NCI-H2107 (cell line): Measurements from ENCODE around the gene PEPD.

Experiments
- DNase-seq: peaks from one replicate; lab custom pipeline; 2025; lab: John Stamatoyannopoulos, UW

The PEPD gene

DNA sequence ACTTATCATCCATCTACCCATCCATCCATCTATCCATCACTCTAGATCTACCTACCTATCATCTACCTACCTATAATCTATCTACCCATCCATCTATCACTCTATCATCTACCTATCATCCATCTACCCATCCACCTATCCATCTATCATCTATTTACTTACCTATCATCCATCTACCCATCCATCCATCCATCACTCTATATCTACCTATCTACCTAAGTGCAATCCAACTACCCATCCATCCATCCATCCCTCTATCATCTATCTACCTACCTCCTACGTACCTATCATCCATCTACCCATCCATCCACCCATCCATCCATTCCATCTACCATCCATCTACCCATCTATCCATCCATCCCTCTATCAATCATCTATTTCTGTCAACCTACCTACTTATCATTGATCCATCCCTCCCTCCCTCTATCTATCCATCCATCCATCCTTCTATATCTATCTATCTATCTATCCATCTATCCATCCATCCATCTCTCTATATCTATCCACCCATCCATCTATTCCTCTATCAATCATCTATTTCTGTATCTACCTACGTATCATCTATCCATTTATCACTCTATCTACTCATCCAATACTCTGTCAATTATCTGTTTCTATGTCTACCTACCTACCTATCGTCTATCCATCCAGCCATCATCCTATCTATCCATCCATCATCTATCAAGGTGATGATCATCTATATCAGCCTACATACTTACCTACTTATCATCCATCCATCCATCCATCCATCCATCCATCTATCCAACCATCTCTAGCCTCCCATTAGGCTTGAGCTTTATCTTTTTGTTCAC, 99.0 kb downstream of the PEPD start:
- no peak for DNase-seq

DNA sequence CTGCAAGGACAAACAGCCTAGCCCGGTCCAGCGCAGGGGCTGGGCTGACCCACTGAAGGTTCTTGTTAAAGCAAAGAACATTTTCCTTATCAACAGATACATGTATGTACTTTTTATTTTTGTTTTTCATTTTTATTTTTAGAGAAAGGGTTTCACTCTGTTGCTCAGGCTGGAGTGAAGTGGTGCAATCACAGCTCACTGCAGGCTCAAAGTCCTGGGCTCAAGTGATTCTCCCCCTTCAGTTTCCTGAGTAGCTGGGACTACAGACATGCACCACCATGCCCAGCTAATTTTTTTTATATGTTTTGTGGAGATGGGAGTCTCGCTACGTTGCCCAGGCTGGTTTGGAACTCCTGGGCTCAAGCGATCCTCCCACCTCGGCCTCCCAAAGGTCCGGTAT, 100.2 kb downstream of the PEPD start:
- DNase-seq: no peak

DNA sequence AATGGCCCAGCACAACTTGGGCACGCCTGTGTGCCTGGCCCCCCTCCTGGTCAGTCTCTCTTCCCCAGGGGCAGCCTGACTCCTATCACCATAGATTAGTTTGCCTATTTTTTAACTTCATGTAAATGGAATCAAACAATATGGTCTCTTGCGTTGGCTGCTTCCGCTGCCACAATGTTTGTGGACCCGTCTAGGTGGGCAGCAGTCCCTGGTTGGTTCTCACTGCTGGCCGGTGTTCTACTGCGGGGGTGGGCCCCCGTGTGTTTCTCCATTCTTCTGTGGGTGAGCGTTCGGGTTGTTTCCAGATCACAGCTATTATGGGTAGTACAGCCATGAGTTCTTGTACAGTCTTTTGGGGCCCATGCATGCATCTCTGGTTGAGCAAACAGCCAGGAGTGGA, 100.8 kb downstream of the PEPD start:
- DNase-seq: no peak

DNA sequence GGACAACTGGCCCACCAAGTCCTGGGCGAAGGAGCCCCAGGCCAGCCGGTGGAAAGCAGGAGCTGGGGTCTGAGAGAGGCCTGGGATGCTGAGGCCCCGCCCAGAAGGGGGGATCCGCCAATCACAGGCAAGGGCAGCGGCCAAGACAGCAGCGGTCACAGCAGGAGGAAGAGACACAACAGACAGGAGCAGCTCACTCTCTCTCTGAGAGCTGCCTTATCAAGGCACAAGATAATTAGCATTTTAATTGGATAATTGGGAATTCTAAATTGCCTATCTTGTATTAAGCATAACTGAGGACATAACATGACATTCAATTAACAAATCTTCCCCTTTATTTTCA, 101.8 kb downstream of the PEPD start:
- DNase-seq: no peak

DNA sequence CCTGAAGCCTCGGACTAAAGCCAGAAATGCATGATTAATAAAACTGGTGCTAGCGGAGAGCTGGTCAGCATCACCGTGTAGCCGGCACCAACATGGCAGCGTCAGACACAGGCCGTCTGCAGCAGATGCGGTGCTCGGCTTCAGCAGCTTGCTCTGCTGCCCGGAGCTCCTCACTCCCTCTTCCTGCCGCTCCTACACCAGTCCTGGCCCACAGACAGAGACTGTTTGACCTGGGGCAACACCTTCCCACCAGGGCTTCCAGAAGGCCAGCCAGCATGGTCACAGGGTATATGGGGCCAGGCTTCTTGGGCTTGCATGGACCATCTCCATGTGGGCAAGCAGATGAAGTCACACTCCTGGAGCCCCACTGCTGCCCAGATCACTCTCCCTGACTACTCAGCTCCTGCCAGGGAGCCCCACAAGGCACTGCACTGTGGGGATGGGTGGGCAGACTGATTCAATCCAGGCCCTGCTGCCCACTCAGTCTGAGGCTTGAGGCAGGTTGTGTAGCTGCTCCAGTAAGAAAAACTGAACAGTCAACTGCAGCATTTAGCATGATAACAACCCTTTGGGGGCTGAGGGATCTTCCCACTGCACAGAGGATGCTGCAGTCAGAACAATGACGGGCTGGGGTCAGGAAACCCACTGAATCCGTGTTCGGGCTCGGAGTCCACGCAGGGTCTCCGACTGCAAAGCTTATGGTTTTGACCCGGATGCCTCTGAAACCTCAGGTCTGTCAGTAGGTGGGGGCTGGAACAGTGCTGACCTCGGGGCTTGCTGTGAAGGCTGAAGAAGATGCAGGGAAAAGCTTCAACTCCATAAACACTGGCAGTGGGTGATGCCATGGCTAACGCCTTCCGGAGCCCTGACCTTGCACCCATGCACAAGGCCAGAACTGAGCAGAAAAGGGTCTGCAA, 102.5 kb downstream of the PEPD start:
- DNase-seq: no peak

DNA sequence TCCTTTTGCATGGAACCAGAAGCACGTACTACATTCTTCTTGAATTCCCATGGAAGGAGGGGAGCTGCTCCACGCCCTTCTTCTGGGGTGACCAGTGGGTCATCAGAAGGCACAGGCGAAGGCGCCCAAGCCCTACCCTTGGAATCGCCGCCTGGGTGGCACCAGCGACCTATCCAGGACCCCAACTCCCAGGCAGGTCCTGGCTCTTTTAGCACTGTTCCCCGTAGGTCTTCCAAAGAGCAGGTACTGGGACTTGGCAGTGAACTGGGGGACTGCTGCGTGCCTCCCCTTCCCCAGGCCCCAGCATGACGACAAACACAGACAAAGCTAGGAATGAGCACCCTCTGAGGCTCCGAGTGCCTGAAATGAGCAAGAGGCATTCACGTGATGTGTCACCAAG, 103.1 kb downstream of the PEPD start:
- no peak for DNase-seq

DNA sequence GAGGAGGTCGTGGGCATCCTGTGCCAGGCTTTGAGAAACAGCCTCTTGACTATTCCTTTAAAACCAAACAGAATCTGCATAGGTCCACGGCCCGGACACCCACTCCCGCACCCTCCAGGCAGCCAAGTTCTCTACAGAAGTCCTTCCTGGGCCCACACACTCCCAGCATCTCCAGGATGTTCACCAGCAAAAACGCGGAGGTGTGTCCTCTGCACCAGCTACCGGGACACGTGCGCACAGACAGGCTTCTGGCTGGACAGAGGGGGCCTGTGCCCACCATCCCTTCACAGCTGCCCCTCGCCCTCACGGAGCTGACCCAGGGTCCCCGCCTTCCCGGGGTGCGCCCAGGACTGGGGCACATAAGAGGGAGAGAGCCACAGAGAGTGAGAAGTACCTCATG, 103.8 kb downstream of the PEPD start:
- no peak for DNase-seq

DNA sequence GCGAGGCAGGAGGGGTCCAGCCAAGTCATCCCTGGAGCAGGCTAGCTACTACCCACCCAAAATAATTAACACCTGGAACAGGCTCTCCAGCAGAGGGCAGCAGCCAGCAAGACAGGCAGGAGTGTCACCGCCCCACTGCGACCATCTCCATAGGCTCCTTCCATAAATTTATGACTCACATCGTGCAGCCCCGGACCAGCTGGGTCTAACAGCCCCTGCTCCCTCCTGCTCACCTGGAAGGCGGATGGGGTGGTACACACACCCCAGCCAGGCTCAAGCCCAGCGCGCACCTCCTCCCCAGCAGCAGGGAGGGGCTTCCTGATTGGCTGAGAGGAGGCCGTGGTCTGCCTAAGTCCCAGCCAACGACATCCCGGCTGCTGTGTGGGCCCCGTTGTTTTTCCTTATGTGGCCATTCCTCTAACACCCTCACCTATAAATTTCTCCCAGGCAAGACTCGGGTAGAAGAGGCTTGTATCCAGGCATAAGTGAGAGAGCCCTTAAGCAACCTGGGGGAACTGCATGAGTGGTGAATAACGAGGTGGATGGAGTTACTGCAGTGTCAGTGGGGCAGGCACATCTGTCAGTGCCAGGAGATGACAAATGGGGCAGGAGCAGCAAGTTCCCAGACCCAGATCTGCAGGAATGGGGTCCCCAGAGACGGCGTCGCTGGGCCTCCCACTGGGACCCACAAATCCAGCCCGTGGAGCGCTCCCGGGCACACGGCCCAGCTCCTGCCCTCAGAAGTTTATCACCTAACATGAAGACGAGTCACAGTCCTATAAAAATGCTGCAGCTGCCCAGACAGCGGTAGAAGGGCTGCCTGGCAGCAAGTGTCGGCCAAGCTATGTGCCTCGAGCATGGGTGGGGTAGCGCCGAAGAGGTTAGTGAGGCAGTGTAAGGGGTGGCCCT, 105.0 kb downstream of the PEPD start:
- peak; percentile 46 for DNase-seq

DNA sequence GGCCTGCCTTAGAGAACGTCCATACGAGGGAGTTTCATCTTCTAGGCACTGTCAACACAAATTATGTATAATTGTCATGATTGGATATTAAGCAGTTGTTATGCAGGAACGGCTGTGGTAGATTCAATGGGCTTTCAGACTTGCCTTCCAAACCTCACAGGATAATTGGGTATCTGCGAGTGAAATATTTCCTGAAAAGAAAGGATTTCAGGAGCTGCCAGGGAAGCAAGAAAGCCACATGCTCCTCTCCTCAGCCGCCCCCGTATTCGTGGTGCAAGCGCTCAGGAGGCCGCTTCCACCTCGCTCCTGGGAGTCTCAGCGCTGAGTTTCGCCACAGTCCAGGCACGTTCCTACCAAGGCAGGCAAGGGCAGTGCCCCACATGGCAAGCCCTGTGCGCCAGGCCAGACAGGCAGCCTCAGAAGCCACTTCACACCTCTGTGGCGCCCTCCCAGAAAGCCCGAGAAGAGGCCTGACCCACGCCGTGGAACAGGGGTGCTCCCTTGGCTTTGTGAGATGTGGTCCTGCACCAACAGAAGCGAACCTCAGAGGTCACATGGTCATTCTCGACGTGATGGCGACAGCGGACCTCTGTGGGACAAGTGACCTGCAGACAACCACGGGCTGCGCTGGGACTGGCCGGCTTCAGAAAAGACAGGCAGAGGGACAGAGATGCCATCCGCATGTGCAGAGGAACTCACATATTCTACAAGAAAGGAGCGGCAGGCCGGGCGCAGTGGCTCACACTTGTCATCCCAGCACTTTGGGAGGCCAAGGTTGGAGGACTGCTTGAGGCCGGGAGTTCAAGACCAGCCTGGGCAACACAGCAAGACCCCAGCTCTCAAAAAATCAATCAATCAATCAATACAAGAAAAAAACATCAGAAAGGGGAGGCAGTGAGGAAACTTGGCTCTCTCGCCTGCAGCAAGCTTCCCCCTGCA, 106.7 kb downstream of the PEPD start:
- no peak for DNase-seq

DNA sequence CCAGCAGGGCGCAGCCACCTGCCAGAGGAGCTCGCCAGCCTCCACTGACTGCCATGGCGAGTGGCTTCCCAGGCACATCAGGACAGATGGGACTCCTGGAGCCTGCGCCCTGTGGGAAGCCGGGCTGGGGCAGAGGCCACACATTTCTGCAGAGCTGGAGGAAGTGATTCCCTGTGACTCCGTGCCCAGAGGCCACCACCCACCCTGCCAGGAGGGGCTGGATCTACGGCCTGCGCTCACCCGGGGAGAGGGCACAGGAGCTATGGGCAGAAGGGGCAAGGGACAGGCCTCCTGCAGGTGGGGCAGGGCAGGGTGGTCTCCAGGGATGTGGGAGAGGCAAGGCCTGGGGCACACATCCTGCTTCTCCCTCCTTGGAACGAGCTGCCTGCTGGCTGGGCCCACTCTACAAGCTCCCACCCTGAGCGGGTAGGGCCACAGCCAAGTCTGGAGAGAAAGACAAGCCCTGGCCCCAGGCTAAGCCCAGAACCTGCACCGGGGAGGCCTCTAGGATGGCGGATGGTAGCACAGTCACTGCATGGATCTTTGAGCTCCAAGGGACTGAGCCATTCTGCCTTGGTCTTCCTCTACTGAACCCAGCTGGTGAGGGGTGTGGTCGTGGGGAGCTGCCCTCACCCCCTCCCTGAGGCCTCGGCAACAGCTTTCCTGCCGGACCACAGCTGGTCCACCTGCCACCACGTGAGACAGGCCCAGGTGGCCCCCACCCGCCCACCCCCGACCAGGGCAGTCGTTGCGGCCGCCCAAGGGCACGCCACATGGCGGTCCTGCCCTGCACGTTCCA, 107.5 kb downstream of the PEPD start:
- DNase-seq: no peak

DNA sequence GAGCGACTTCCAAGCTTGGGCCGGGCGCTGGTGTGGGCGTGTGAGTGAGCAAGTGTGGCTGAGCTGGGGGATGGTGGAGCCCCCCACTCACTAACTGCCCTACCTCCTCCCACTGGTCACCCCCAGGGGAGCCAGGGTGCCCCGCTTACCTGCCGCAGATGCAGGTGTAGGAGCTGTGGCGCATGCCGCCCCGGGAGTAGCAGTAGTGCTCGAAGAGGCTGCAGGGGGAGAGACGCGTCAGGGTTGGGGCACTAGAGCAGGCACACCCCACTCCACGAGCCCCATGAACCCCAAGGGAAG, 108.2 kb downstream of the PEPD start:
- DNase-seq: no peak

DNA sequence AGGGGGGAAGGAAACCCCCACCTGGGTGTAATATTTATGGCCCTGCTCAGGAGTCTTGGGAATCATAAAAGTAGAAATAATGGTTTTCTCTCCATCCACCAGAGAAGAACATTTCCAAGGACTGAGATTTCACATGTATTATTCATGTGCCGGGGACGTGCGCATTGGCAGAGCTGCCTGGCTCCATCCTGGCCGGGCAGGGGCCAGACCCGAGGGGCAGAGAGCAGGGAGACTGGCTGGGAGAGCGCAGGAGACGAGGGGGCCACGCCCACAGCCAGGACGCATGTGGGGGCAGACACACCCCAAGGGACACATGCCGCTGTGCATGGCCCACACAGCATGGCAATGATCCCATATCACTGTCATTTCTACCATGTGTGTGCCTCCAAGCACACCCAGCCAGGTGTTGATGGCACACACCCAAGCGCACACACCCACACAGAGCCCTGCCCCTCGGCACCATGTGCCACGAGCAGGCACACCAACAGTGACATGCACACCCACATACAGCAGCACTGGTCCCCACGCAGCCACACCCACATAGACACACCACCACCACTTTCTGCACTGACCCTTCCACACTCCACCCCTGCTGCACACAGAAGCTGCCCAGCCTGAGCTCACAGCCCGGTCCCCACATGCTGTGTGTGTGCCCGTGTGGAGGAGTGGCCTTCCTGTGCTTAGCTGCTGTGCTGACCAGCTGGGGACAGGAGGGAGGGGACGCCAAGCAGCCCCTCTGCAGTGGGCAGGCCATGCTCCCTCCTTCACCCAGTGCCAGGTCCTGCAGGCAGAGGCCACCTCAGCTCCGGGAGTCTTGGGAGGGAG, 108.8 kb downstream of the PEPD start:
- DNase-seq: no peak

DNA sequence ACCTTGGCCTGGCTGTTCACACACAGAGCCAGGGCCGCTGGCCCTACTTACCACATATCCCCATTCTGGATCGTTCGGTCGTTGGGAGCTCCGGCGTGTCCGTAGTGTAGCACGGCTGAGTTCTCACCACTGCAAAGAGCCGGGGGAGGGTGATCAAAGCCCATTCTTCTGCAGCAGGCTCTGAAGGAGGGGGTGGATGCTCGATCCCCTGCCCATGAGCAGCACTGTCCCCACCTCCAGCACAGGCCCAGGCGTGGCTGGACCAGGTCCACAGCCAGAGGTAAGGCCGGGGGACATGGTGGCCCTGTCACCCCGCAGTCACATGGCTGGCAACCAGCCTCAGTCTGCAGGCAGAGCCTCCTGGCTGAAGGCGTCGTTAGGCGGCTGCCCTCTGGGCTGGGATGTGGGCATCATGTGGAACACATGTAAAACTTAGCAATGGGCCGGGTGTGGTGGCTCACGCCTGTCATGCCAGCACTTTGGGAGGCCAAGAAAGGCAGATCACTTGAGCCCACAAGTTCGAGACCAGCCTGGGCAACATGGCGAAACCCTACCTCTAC, 109.9 kb downstream of the PEPD start:
- DNase-seq: no peak

DNA sequence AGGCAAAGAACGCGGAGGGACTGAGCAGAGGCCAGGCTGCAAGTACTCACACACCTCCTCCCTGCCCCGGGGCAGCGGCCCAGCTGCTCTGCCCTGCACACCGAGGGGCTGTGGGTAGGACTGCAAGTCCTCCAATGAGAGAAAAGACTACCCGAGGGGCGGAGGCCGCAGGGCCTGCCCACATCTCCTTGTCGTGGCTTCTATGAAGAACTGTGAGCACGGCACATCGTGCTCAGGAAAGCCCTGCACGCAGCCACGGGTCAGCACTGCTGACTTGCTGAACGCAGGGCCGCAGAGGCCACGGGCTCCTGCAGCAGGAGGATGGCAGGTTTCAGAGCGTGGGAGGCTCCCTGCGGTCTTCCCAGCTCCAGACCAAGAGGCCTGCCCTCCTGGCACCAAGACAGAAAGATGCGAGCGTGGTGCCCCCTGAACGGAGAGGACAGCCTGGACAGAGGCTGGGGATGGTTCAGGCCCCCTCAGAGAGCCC, 110.6 kb downstream of the PEPD start:
- DNase-seq: no peak

DNA sequence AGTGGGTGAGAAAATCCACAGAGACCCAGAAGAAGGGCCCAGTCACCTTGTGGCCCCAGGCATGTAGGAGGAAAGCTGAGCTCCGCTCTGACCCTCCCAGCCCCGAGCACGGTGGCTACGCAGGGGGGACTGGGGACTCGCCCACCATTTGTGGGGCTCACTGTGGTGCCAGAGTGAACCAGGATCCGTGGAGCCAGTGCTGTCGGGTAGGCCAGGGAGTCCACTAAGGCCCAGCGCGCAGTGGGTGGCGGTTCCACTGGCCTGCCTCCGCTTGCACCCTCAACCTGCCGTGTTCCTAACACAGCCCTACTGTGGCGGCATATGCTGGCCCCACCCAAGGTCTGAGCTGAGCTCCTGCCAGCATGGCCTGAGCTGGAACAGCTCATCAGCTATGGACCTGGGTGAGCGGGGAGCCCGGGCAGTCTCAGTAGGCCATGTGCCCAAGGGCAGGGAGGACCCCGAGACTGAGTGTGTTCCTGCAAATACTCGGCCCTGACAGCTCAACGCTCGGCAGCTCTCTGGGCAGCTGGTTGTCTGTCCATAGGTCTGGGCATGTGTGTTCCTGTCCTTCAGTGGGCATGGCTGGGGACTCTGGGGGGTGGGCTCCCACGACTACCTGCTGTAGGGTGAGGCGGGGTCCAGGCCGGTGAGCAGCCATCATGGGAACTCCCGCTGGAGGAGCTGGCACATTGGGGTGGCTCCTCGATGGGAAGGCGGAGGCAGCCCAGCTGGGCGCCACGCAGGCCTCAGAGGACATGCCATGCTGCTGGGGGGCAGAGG, 111.5 kb downstream of the PEPD start:
- DNase-seq: no peak

DNA sequence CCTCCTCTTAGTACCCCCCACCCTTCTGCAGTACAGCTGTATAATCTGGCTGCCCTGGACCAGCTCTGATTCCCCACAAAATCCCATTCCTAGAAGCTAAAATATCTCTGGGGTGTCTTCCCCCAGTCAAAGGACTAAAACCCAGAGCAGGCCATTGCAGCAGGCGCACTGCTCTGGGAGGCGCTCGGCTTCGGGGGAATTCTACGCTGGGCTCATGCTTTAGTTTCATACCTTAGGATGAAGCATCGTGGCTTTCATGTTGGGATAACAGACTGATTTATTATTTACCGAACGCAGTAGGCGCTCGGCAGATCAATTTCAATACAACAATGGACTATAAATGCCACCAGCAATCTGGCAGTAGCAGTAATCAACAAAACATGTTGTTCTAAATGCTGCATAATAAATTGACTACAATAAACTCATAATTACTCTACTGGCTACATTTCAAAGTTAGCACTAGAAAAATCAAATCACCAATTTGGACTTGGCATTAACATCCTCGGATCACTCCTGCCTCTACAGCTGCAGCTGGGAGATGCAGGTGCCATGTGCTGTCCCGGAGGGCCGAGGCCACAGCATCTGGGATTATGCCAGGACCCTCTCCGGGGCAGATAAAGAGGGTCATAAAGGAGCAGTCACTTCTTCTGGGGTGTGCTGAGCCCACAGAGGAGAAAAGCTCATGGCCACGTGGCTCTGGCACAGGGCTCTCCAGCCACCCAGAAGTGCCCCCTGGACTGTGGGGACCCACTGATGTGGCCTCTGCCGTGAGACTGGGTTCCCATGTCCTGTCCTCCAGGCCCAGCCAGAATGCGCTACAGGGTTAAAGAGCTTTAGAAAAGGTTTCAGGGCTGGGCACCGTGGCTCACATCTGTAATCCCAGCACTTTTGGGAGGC, 112.8 kb downstream of the PEPD start:
- DNase-seq: no peak

DNA sequence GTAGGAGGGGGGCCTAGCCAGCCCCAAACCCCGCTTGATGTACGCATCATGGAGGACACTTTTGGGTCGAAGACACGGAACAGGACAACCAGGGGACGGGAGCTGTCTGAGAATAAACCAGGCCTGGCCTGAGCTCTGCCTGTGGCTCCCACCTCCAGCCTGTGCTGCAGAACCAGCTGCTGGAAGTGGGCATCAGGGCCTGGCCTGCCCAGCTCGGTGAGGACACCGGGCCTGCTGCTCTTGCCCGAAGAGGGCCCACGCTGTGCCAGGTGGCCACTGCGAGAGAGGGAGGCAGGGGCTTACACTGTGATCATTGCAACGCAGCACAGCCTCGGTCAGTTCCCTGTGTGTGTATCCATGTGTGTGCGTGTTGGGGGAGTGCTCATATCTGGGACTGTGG, 113.5 kb downstream of the PEPD start:
- no peak for DNase-seq
